Lung (tissue), 12 donors: ENCODE data around the gene TBCD. TPM values are rescaled to one million over a fixed set of nuclear protein-coding genes. Genes with fewer than 3 reads are reported as not detected.
A peak's percentile ranks its signal among the peaks of the same experiment; 100 is the strongest.

Source experiments
- ATAC-seq: fragments of 200-7000 bp; cut with Tn5 transposase; one replicate; pipeline ENCODE4 v1.9.1; 2020; ENCODE audit warnings: moderate number of reproducible peaks; ENCODE audit not compliant: insufficient read depth, low FRiP score
- DNase-seq, 3 donors: peaks; one replicate each; pipeline ENCODE4 v3.0.0-alpha.2; 2013 to 2017
- H3K27ac ChIP-seq, 2 donors: one replicate each; pipeline ENCODE4 v1.5.1; 2013; ENCODE audit warnings: mild to moderate bottlenecking in 2 of 2, moderate library complexity in 2 of 2, control low read depth in 1 of 2, inconsistent platforms in 1 of 2, low read depth in 1 of 2, low read length in 1 of 2
- H3K27me3 ChIP-seq, 3 donors: one replicate each; pipeline ENCODE4 v1.5.1; 2013; ENCODE audit warnings: low read length in 2 of 3; ENCODE audit not compliant: control insufficient read depth in 3 of 3, insufficient read depth in 3 of 3
- H3K36me3 ChIP-seq, 4 donors: one replicate each; pipeline ENCODE4 v1.5.1; 2013; ENCODE audit warnings: low read length in 4 of 4, mild to moderate bottlenecking in 1 of 4, moderate library complexity in 1 of 4; ENCODE audit not compliant: control insufficient read depth in 4 of 4, insufficient read depth in 4 of 4
- H3K4me1 ChIP-seq, 5 donors: one replicate each; pipeline ENCODE4 v1.5.1; 2013; ENCODE audit warnings: low read length in 5 of 5, mild to moderate bottlenecking in 2 of 5, moderate library complexity in 1 of 5; ENCODE audit not compliant: control insufficient read depth in 5 of 5, insufficient read depth in 5 of 5
- H3K4me3 ChIP-seq: one replicate; pipeline ENCODE4 v1.5.1; 2013; ENCODE audit warnings: mild to moderate bottlenecking, control low read depth, moderate library complexity
- H3K9ac ChIP-seq, 2 donors: one replicate each; pipeline ENCODE4 v1.5.1; 2013; ENCODE audit warnings: low read length in 2 of 2, control low read depth in 1 of 2; ENCODE audit not compliant: insufficient read depth in 1 of 2
- H3K9me3 ChIP-seq, 4 donors: one replicate each; pipeline ENCODE4 v1.5.1; 2013; ENCODE audit warnings: low read length in 3 of 4, mild to moderate bottlenecking in 1 of 4, moderate library complexity in 1 of 4; ENCODE audit not compliant: control insufficient read depth in 4 of 4, insufficient read depth in 3 of 4
- WGBS, 2 donors: extraction: QIAGEN DNeasy Blood & Tissue Kit; methylation state at CpG; one replicate each; pipeline ENCODE4 v1.1.7; 2013; 5-methylcytosine and 5-hydroxymethylcytosine counted together
- polyA plus RNA-seq, 2 donors: library from polyadenylated mRNA; stranded (reverse); fragments of 200-250 nt; gene quantifications; one replicate each; pipeline ENCODE4 v1.2.1, GENCODE V29; 2013
- total RNA-seq, 2 donors: library from RNA; depleted of rRNA in 1 of 2; stranded (reverse); fragments of >200 nt in 1 of 2; gene quantifications; one replicate each; pipeline ENCODE4 v1.2.1, GENCODE V29; 2014 to 2021
- TF ChIP-seq, protein P1 (sequence below): IDR thresholded peaks from 2 replicates; pipeline ENCODE4 v1.5.1; 2012; ENCODE audit warnings: mild to moderate bottlenecking; ENCODE audit errors: control extremely low read depth, extremely low read depth
- donor health status: control.
- donor health status: control.
- donor health status: Bipolar disorder and iron deficiency.
- donor health status: healthy.
- donor health status: DM: yes; HTN: yes; CAD: no.

Gene TBCD
- total and polyA plus RNA-seq, 4 donors: 57.6 to 119 (median 90.3) TPM

DNA sequence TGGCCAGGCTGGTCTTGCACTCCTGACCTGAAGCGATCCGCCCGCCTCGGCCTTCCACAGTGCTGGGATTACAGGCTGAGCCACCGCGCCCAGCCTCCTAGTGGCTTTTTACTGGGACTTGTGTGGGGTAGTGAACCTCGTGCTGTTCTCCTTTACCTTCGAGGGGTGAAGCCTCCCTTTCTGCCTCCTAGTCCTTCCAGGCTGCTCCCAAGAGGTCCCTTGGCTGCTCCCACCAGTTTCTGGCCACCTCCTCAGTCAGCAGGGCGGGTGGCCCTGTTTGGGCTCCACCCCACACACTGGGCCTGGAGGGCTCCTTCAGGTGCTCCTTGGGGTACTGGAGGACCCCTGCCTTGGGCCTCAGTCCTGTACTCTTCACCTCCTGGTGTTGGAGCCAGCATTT is 158.9 kb downstream of the TBCD start:
- Histone ChIP-seq H3K27ac (no peak overlapping the region), H3K36me3 (peaks cover 3 to 46% (median 15%) of the 10 kb centered on the region in 4 donors), H3K4me1 (peaks cover 0 to 60% (median 29%) of the 10 kb centered on the region in 5 donors), H3K4me3 (no peak overlapping the region), H3K9ac (no peak overlapping the region), H3K27me3 (no peaks in the 10 kb centered on the region), H3K9me3 (no peaks in the 10 kb centered on the region)
- 83 to 87% methylated on average over 9 of the region's 9 CpGs for WGBS, 2 donors
- ATAC-seq (no peak), DNase-seq (no peak)
- TF ChIP-seq, protein P1, sequence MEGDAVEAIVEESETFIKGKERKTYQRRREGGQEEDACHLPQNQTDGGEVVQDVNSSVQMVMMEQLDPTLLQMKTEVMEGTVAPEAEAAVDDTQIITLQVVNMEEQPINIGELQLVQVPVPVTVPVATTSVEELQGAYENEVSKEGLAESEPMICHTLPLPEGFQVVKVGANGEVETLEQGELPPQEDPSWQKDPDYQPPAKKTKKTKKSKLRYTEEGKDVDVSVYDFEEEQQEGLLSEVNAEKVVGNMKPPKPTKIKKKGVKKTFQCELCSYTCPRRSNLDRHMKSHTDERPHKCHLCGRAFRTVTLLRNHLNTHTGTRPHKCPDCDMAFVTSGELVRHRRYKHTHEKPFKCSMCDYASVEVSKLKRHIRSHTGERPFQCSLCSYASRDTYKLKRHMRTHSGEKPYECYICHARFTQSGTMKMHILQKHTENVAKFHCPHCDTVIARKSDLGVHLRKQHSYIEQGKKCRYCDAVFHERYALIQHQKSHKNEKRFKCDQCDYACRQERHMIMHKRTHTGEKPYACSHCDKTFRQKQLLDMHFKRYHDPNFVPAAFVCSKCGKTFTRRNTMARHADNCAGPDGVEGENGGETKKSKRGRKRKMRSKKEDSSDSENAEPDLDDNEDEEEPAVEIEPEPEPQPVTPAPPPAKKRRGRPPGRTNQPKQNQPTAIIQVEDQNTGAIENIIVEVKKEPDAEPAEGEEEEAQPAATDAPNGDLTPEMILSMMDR: no peak

DNA sequence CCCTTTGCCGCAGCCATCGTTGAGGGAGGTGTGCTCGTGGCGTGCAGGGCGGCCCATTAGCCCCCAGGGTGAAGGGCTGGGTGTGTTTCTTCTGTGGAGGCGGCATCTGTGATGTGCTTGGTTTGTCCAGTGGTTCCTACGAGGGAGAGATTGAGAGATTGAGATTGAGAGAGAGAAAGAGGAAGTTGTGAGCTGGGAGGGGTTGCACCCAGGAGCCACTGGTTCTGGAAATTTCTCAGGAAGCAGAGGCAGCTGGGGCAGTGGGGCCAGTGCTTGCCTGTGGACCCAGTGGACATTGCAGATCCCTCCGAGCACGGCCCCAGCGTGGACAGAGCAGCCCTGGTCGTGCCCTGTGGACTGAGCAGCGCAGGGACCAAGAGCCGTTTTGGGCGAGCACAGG is 160.0 kb downstream of the TBCD start:
- Histone ChIP-seq H3K36me3 (peaks cover 3 to 37% (median 14%) of the 10 kb centered on the region in 4 donors), H3K9ac (no peak overlapping the region), H3K4me1 (peaks cover 0 to 60% (median 29%) of the 10 kb centered on the region in 5 donors), H3K27me3 (no peaks in the 10 kb centered on the region), H3K9me3 (no peaks in the 10 kb centered on the region), H3K27ac (no peak overlapping the region), H3K4me3 (no peak overlapping the region)
- DNase-seq: no peak
- 41 to 65% methylated on average over 14 of the region's 14 CpGs for WGBS, 2 donors
- TF ChIP-seq, protein P1: no peak
- ATAC-seq: no peak

DNA sequence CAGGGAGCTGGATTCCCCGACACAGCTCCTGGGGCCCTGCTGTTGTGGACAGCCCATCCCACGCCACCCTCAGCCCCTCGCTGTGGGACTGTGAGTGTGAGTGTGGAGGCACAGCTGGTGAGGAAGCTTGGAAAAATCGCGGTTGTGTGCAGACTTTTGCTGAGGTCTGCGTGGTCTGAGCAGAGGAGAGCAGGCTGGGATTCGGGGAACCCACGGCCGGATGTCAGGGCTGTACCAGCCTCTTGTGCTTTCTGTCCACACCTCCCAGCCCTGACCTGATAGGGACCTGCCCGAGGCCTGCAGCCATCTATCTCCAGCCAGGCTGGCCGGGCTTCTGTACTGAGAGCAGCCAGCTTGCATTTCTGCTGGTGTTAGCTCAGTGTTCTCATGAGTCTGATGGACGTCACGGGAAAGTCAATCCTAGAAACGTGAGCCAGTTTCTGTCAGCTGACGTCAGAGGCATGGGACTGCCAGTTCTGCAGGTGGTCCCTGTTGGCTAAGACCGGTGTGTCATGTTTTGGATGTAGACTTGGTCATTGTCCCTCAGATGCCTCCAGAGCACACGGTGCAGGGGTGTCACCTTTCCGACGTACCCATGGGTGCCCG is 160.7 kb downstream of the TBCD start:
- peaks cover 2 to 29% (median 12%) of the 10 kb centered on the region in 4 donors for H3K36me3 ChIP-seq
- H3K9ac ChIP-seq: no peak overlapping the region
- peak; percentile 63 to 79 (median 66) for DNase-seq
- no peak for ATAC-seq
- H3K4me1 ChIP-seq: peaks cover 0 to 59% (median 28%) of the 10 kb centered on the region in 5 donors
- no peak overlapping the region for H3K27ac ChIP-seq
- TF ChIP-seq, protein P1: no peak
- no peaks in the 10 kb centered on the region for H3K9me3 ChIP-seq
- H3K4me3 ChIP-seq: no peak overlapping the region
- 81 to 87% methylated on average over 20 of the region's 20 CpGs for WGBS, 2 donors
- H3K27me3 ChIP-seq: no peaks in the 10 kb centered on the region
